GM18867 (cell line): ENCODE results near the gene LGALS9.
"Not testable (repeated sequence)": the region's sequence is repeated elsewhere in the genome, so short reads cannot be mapped to it uniquely, and the experiment has no call there.

Experiments used
- ATAC-seq: cut with Tn5 transposase; IDR thresholded peaks from one replicate; pipeline ENCODE4 v1.9.1; 2021; ENCODE audit warnings: mild to moderate bottlenecking, moderate library complexity; ENCODE audit not compliant: unreplicated experiment

The LGALS9 gene

DNA sequence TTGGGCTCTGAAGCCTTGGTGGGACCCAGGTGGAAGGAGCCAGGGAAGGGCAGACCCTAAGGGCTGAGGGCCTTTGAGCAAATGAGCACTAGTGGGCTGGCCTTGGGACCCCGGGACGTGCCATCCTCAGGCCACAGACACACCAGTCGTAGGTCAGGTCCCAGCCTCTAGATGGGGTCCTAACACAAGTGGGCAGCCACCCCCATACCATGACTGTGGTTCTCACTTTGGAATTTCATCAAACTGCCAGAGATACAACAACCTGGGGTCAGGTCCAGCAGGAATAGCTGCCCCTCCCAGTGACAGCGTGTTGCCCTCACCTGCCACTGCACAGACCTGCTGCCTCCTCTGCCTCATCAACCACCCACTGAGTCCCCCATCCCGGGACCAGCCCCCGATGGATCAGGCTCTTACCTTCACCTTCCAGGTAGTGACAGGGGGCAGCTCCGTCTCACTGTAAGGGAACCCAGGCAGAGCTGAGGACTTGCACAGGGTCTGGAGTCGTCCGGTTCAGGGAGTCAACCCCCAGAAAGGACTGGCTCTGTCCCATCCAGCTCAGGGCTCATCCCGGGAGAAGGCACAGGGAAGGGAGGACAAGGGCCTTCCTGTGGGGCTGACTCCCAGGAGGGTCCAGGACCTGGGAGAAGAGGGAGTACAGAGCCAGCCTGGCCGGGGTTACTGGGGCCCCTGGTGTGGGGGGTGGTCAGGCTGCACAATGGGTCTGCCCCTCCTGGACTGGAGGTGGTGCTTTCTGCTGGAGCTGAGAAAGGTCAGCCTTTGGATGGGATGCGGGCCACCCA is 40.0 kb downstream of the LGALS9 start:
- no peak for ATAC-seq

DNA sequence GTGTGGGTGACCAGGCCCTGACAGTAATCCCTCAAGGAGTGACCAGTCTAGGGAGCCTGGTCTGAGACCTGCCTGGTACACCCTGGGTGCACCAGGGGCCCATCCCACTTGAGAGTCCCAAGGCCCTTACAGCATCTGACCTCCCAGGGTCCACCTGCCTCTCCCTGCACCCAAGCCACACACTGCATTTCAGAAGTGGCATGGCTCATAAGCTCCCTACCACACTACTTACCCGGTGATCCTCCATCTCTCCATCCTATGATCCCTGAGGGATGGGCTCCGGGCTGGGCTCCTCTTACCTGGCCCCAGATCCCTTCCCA is 40.6 kb downstream of the LGALS9 start:
- no peak for ATAC-seq

GRCh38 chr17:27671977-27672480 is 41.0 kb downstream of the LGALS9 start:
- not testable (repeated sequence) for ATAC-seq

DNA sequence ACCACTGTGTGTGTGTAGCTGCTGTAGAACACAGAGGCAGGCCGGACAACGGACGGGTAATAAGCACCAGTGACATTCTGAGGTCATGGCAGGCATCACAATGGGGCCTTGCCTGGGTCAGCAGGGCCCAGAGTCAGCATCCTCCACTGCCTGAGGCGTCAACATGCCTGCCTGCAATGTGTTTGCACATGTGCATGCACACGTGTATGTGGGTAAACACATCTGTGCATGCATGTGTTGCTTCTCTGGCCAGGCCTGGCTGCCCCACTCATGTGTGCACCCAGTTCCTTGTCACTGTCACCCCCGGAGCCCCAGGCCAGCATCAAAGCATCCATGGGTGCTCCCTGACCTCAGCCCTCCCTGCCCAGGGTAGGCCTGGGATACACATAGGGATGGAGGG is 43.3 kb downstream of the LGALS9 start:
- no peak for ATAC-seq

DNA sequence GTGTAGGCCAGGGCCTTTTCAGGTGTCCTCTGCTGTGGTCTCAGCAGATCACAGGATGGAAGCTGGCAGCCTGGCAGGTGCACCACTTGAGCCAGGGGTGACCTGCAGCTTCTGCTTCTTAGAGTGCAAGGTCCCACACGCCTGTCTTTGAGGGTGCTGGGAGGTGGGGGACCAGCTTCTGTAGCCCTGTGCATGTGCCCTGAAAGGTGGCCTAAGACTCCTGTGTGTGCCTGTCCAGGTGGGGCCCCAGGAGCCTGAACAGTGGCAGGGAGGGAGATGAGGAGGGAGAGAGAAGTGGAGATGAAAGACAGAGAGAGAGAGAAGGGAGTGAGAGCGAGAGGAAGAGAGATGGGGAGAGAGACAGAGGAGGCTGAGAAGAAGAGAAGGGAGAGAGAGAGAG is 46.2 kb downstream of the LGALS9 start:
- no peak for ATAC-seq

DNA sequence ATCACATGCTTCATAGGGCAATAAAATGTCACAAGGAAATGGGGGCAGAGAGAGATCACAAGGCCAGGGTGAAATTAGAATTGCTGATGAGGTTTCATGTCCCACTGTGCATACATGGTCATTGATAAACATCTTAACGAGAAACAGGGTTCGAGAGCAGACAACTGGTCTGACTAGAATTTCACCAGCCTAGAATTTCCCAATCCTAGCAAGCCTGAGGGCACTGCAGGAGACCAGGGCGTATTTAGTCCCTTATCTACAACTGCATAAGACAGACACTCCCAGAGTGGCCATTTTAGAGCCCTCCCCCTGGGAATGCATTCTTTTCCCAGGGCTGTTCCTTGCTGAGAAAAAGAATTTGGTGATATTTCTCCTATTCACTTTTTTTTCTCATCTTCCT is 55.3 kb downstream of the LGALS9 start:
- ATAC-seq: not testable (repeated sequence)

DNA sequence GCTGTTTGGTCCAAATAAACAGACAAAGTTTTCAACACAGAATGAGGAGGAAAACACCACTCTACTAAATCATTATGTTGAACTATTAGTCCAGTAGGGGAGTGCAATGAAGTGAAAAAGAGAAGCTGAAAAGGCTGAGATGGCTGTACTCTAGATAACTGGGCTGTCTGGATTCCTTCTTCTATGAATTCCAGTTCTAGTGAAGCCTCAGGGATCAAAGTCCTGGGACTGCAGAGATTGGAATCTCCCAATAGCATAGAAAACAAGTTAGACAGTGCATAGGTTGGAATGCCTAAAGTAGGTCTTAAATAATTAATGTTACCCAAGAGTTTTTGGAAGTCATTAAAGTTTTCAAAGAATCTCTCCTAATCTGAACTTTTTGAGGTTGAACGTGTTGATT is 59.9 kb downstream of the LGALS9 start:
- ATAC-seq: no peak

DNA sequence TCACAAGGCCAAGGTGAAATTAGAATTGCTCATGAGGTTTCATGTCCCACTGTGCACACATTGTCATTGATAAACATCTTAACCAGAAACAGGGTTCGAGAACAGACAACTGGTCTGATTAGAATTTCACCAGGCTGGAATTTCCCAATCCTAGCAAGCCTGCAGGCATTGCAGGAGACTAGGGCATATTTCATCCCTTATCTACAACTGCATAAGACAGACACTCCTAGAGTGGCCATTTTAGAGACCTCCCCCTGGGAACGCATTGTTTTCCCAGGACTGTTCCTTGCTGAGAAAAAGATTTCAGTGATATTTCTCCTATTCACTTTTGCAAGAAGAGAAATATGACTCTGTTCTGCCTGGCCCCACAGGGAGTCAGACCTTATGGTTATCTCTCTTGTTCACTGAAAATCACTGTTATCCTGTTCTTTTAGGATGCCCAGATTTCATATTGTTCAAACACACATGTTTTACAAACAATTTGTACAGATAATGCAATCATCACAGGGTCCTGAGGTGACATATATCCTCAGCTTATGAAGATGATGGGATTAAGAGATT is 64.3 kb downstream of the LGALS9 start:
- ATAC-seq: not testable (repeated sequence)
